22Rv1 (cell line): ENCODE data around the gene THY1.
A peak's percentile ranks its signal among the peaks of the same experiment; 100 is the strongest.

Source experiments
- H3K27ac ChIP-seq: fragments of 450-650 bp; 2 replicates; pipeline ENCODE4 v1.5.1; 2017
- ZFX ChIP-seq: fragments of 450-650 bp; IDR thresholded peaks from 2 replicates; pipeline ENCODE4 v1.6.1; 2017; ENCODE audit warnings: antibody characterized with exemption, borderline replicate concordance
- TF ChIP-seq, protein P1 (sequence below): fragments of 450-650 bp; IDR thresholded peaks from 2 replicates; pipeline ENCODE4 v1.5.1; 2017; ENCODE audit warnings: mild to moderate bottlenecking

Gene THY1

DNA sequence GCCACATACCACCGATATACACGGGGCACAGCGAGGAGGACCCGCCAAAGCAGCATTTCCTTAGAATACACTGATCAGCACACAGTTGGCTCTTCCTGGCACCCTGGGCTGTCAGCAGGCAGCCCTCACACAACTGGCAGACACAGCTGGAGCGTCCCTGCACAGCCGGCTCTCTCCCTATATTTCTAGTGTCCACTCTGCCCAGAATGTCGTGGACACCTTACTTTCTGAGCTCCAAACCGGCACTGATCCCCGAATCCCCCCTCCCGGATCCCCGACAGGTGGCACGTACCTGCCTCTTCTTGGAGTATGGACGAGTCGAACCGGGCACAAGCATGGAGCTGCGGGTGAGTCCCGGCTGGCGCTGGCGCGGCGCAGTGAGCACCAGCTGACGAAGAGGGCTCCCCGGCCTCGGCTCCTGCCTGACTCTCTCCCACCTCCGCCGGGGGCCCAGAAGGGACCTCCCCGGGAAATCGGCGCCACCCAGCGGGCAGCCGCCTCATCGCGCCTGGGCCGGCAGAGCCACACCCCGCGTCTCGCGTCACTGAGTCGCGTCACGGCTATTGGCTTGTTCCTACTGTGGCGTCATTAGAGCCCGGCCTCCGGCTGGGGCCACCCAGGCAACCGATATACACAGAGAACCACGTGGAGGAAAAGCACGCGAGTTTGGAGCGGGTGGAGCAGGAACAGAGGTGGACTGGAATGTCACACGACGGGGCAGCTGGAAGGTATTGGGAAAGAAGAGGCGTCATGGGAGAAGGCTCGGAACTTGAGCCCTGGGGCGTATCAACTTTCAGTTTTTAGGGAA is 41.6 kb downstream of the THY1 start, which contains the start of gene USP2:
Gene USP2, minus strand, starts transcription at position 510 of the 808 bp plus-strand sequence. CDS start 8,210 bp downstream, outside the sequence.
- no peak within 1 kb of the TSS for H3K27ac ChIP-seq

DNA sequence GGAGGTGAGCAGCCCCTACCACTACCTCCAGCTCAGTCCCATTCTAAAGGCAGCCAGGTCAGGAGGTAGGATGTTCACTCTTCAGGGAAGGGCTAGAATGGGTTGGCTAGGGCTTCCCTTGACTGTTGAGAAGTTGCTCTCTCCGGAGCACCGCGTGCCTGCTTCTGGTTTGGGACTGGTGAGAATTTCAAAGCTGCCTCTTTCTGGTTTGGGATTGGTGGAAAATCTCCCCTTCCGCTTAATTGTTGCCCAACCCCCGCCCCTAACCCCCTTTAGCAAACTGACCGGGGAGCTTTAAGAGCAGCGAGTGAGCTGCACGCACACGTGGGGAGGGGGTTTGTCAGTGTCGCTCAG is 42.2 kb downstream of the THY1 start:
- TF ChIP-seq ZFX = no peak
- TF ChIP-seq, protein P1, sequence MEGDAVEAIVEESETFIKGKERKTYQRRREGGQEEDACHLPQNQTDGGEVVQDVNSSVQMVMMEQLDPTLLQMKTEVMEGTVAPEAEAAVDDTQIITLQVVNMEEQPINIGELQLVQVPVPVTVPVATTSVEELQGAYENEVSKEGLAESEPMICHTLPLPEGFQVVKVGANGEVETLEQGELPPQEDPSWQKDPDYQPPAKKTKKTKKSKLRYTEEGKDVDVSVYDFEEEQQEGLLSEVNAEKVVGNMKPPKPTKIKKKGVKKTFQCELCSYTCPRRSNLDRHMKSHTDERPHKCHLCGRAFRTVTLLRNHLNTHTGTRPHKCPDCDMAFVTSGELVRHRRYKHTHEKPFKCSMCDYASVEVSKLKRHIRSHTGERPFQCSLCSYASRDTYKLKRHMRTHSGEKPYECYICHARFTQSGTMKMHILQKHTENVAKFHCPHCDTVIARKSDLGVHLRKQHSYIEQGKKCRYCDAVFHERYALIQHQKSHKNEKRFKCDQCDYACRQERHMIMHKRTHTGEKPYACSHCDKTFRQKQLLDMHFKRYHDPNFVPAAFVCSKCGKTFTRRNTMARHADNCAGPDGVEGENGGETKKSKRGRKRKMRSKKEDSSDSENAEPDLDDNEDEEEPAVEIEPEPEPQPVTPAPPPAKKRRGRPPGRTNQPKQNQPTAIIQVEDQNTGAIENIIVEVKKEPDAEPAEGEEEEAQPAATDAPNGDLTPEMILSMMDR = no peak
- no peak overlapping the region for H3K27ac ChIP-seq

More for the DNA sequence above, 41.6 kb downstream of the THY1 start, which contains the start of gene USP2:
- TF ChIP-seq ZFX = no peak
- TF ChIP-seq, protein P1 = peak; percentile 98

DNA sequence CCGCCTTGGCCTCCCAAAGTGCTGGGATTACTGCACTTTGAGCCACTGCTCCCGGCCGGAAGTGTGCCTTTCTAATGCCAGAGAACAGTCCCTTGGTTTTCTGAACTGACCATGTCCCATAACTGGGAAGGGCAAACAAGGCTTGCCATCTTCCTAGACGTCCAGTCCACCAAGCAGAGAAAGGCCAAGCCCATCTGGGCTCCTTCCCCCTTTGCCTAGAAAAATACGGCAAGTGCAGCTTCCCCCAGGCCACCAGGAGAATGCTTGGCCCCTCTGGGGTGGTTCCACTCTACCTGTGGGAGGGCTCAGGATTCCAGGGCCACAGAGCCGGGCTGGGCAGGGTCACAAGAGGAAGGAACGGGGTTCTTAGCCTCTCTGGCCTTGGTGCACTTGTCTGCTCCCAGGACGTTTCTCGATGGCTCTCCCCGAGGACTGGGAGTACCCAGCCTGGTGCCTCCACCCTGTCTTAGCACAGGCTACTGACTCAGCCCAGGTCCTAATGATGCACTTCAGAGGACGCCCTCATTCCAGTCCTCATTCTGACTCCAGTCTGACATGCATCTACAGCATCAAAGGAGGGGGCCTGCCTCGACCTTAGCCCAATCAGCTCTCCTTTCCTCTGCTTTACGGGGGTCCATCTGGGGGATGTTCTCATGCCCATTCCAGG is 42.7 kb downstream of the THY1 start:
- TF ChIP-seq ZFX = no peak
- TF ChIP-seq, protein P1 = no peak
- H3K27ac ChIP-seq = no peak overlapping the region

DNA sequence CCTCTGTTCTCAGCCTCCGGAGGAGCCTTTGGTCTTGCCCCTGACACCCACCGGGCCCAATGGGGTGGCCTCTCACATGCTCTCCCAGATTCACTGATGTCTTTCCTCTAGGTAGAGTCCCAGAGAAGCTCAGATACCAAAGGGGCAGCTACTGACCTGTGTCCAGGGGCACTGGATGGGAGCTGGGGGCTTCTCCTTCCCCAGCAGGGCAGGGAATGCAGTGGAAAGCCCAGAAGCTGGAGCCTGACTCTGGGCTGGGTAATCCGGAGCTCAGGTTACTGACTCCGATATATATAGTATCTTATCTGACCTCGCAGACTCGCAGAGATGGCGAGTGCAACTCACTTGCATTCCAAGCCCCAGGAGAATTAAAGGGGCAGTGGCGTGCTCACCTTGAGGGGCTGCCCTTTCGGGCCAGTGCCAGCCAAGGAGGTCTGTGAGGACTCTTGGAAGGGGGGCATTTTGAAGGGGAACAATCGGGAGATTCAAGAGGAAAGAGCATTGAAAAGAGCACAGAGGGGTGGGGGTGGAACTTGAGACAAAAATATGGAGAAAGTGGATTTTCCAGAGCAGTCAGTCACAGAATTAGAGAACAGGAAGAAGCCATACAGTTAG is 44.0 kb downstream of the THY1 start:
- TF ChIP-seq ZFX = no peak
- TF ChIP-seq, protein P1 = no peak
- no peak overlapping the region for H3K27ac ChIP-seq

DNA sequence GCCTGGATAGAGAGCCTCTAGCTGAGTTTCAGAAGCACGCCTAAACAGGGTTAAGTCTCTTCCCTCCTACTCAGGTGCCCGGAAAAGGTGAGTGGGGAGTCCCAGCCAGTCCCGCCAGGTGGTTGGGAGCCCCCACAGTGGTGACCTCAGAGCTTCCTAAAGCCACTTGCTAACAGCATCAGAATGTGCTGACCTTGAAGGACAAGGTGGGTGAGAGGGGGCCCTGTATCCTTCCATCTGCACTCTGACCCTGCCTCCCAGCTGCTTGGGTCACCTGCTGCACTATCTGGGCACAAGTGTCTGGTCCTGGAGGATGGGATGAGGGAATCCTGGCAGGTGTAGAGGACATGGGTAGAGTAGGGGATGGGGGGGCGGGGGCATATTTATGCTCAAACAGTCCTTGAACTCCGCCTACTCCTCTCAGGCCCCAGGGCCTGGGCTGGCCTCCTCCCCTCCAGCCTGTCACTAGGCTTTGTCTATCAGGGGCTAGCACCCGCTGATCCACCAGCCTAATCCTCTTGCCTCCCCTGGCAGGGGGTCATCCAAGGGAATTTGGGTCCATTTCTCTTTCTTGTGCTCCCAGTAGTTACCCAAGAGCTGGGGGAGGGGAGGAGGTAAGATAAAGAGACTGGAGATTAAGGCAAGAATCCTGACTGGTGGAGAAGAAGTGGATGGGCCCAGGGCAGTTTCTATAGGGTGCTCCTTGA is 44.9 kb downstream of the THY1 start:
- H3K27ac ChIP-seq = no peak overlapping the region
- TF ChIP-seq, protein P1 = no peak
- no peak for TF ChIP-seq ZFX

DNA sequence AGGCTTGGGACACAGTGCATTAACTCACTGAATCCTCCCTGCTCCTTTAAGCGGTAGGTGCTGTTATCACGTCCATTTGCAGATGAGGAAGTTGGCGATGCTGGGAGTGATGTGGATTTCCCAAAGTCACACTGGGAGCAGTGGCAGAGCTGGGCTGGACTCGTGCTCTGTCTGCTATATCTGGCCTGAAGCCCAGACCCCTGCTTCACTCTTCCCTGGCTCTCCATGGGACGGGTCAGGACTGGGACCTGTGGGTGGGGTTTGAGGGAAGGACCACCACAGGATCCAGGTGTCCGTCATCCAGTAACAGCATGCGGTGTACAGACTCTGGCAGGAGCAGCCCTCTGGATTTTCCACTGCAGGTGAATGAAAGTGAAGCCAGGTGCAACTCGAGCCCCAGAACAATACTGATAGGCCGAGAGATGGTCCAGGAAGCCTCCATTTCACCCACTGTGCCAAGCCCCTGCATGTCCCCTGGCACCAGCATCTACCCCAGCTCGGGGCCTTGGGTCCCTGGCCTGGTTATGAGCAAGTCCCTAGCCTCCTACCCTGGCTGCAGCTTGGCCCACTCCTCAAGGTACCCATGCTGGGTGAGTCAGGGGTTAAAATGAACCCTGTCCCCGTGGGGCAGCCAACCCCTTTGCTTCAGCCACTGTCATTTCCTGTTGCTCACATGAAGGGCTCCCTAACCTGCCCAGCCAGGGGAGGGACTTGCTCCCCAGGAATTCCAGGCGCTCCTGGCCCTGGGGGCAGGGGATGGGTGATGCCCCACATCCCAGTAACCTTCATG is 45.7 kb downstream of the THY1 start:
- H3K27ac ChIP-seq = no peak overlapping the region

More for the DNA sequence above, 45.7 kb downstream of the THY1 start:
- no peak for TF ChIP-seq ZFX
- TF ChIP-seq, protein P1 = no peak
